Left lobe of liver (tissue), 2 donors: ENCODE data around the gene YRDC. TPM values are rescaled to one million over a fixed set of nuclear protein-coding genes. Genes with fewer than 3 reads are reported as not detected.
"Not testable (repeated sequence)": the region's sequence is repeated elsewhere in the genome, so short reads cannot be mapped to it uniquely, and the experiment has no call there.

Experiments used
- ATAC-seq: fragments of 200-7000 bp; cut with Tn5 transposase; one replicate; pipeline ENCODE4 v1.9.1; 2020; ENCODE audit warnings: mild to moderate bottlenecking, moderate library complexity
- DNase-seq: peaks from one replicate; pipeline ENCODE4 v3.0.0-alpha.2; 2020; ENCODE audit warnings: low spot score
- total RNA-seq: library from RNA; stranded (reverse); gene quantifications from one replicate; pipeline ENCODE4 v1.2.1, GENCODE V29; 2021
- donor health status: DM: no; HTN: no; CAD: no; lungs with moderate emphysema.
- donor health status: DM: no; HTN: yes; CAD: no.

YRDC gene
- total RNA-seq, 1 donor from 2014 or later: 4.8 TPM

GRCh38 chr1:37776946-37777516, 31.0 kb downstream of the YRDC start:
- ATAC-seq: no peak
- DNase-seq: no peak

- not testable (repeated sequence) for ATAC-seq, DNase-seq
Observed at GRCh38 chr1:37771440-37771839, 36.6 kb downstream of the YRDC start.

GRCh38 chr1:37767488-37767887, 40.5 kb downstream of the YRDC start:
- DNase-seq: no peak
- ATAC-seq: no peak

- DNase-seq (no peak), ATAC-seq (no peak)
Observed at GRCh38 chr1:37765916-37766664, 41.9 kb downstream of the YRDC start.

- DNase-seq: no peak
- no peak for ATAC-seq
Observed at GRCh38 chr1:37764888-37765441, 43.0 kb downstream of the YRDC start, which contains the start of gene EPHA10. Gene EPHA10 (minus strand): TSS chr1:37765120. CDS start chr1:37765066, 54 bp downstream.

- ATAC-seq: peak; percentile 60
Observed at GRCh38 chr1:37764414-37764825, 43.6 kb downstream of the YRDC start.

GRCh38 chr1:37763791-37764413, 44.1 kb downstream of the YRDC start:
- DNase-seq (no peak), ATAC-seq (no peak)

More at GRCh38 chr1:37764414-37764825, 43.6 kb downstream of the YRDC start:
- DNase-seq: no peak

- ATAC-seq (no peak), DNase-seq (no peak)
Observed at GRCh38 chr1:37762516-37762915, 45.5 kb downstream of the YRDC start.

- no peak for ATAC-seq
Observed at GRCh38 chr1:37761416-37762095, 46.5 kb downstream of the YRDC start.

GRCh38 chr1:37759451-37759850, 48.6 kb downstream of the YRDC start:
- DNase-seq (peak; percentile 4), ATAC-seq (no peak)

More at GRCh38 chr1:37761416-37762095, 46.5 kb downstream of the YRDC start:
- DNase-seq: peak; percentile 27

GRCh38 chr1:37755951-37756560, 52.0 kb downstream of the YRDC start:
- DNase-seq (peak; percentile 10), ATAC-seq (no peak)

- no peak for ATAC-seq
- DNase-seq: no peak
Observed at GRCh38 chr1:37755290-37755689, 52.7 kb downstream of the YRDC start.

- ATAC-seq: no peak
- no peak for DNase-seq
Observed at GRCh38 chr1:37753473-37754321, 54.3 kb downstream of the YRDC start.

Other genes with a start within 250 kb of the YRDC start
- gene GNL2, start 212.3 kb downstream of the YRDC start, total RNA-seq: 11.5 TPM
- gene RSPO1, start 173.3 kb downstream of the YRDC start, total RNA-seq: not detected
- 0.55 TPM for gene CDCA8, start 115.7 kb downstream of the YRDC start, total RNA-seq
- gene EPHA10, start 43.1 kb downstream of the YRDC start, total RNA-seq: 0.03 TPM
- 4.3 TPM for gene MANEAL, start 14.4 kb downstream of the YRDC start, total RNA-seq
- gene C1orf122, start 418 bp downstream of the YRDC start, total RNA-seq: 36.1 TPM
- 6.6 TPM for gene MTF1, start 51.4 kb upstream of the YRDC start, total RNA-seq
- gene INPP5B, start 138.8 kb upstream of the YRDC start, total RNA-seq: 19.4 TPM
- gene SF3A3, start 181.8 kb upstream of the YRDC start, total RNA-seq: 21.0 TPM
- 2.3 TPM for gene FHL3, start 197.3 kb upstream of the YRDC start, total RNA-seq
- 8.2 TPM for gene UTP11, start 204.5 kb upstream of the YRDC start, total RNA-seq
- 0.08 TPM for gene POU3F1, start 238.6 kb upstream of the YRDC start, total RNA-seq